Measurements from ENCODE around the gene FN3KRP.

GRCh38 chr17:82689077-82689476, 27.4 kb upstream of the FN3KRP start:
- no peak for TF ChIP-seq CTCF (IDR thresholded peaks at IDR 0.05)
- no peak for TF ChIP-seq POLR2A (IDR thresholded peaks at IDR 0.05)

All from testis (tissue), 2 donors.